Astrocyte of the spinal cord (primary cell): Measurements from ENCODE around the gene CDK5.

Experiments
- DNase-seq: peaks from one replicate; pipeline ENCODE4 v3.0.0; 2011; ENCODE audit warnings: low read depth, low spot score
- H3K4me3 ChIP-seq: 2 replicates; pipeline ENCODE4 v1.5.1; 2011; ENCODE audit warnings: low read depth, mild to moderate bottlenecking, low read length, moderate library complexity
- in situ Hi-C: cut with HindIII; loops from 2 replicates; pipeline ENCODE4 v1.10.0; 2017; ENCODE audit warnings: low sequenced_read_pairs
- TF ChIP-seq, protein P1 (sequence below): IDR thresholded peaks from 2 replicates; pipeline ENCODE4 v1.5.1; 2012; ENCODE audit warnings: low read depth, mild to moderate bottlenecking, low read length, inconsistent platforms

The CDK5 gene

DNA sequence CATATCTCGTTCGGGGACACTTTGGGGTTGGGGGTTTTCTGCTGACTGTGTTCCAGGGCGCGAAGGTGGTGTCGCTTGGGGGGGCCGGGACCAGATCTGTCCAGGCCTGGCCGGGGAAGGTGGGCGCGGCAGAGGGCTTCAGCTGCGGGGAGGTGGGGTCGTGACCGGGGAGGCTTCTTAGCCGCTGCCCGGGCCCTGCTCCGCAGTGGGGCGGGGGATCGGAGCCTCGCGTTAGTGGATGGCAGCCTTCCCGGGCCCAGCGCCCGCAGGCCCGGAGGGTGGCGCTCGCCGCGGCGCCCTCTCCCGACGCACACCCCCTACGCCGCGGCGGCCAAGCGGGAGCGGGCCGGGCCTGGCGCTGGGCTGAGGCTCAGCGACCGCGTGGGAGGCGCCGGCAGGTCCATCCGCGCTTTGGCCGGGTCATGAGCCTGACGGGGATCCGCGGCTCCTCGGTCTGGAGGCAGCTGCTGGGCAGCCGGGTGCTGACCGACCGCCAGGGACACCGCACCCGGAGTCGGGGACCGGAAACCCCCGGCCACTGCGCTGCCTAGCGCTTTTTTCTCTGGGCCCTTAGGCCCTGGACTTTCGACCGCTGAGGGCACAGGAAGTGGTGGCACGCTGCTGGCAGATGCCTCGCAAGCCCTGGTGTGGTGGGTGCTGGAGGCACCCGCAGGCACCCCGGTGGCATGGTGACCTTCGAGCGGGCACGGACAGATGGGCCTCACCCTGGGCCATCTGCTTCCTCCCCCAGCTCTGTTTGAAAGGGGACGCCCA lies 29.7 kb upstream of the CDK5 start:
- peak; percentile 44 for DNase-seq
- TF ChIP-seq, protein P1, sequence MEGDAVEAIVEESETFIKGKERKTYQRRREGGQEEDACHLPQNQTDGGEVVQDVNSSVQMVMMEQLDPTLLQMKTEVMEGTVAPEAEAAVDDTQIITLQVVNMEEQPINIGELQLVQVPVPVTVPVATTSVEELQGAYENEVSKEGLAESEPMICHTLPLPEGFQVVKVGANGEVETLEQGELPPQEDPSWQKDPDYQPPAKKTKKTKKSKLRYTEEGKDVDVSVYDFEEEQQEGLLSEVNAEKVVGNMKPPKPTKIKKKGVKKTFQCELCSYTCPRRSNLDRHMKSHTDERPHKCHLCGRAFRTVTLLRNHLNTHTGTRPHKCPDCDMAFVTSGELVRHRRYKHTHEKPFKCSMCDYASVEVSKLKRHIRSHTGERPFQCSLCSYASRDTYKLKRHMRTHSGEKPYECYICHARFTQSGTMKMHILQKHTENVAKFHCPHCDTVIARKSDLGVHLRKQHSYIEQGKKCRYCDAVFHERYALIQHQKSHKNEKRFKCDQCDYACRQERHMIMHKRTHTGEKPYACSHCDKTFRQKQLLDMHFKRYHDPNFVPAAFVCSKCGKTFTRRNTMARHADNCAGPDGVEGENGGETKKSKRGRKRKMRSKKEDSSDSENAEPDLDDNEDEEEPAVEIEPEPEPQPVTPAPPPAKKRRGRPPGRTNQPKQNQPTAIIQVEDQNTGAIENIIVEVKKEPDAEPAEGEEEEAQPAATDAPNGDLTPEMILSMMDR: peak; percentile 18

DNA sequence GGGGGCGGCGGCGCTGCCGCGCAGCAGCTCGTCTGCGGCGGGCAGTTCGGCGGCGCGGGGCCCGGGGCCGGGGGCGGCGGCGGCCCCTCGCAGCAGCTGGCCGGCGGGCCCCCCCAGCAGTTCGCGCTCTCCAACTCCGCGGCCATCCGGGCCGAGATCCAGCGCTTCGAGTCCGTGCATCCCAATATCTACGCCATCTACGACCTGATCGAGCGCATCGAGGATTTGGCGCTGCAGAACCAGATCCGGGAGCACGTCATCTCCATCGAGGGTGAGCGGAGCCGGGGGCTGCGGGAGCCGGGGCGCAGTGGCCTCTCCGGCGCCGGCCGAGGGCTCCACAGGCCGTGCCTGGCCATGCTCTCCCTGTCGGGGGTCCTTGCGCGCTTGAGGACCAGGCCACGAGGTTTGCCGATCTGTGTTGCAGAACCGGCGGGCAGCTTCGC lies 29.1 kb upstream of the CDK5 start:
- peak overlapping the region; percentile 74 for H3K4me3 ChIP-seq
- TF ChIP-seq, protein P1: no peak
- peak; percentile 30 for DNase-seq
- in situ Hi-C loops: no loop called here

More for the DNA sequence above, 29.7 kb upstream of the CDK5 start:
- H3K4me3 ChIP-seq: peak overlapping the region; percentile 74
- in situ Hi-C loops: no loop called here

GRCh38 chr7:151085691-151086620 lies 28.3 kb upstream of the CDK5 start, which contains the start of gene AGAP3:
AGAP3 (plus strand) TSS chr7:151086475; CDS start chr7:151086742, 267 bp downstream.
- DNase-seq: peak; percentile 77
- peak within 1 kb of the TSS; percentile 74 for H3K4me3 ChIP-seq
- TF ChIP-seq, protein P1: no peak
- in situ Hi-C loops: no loop called here

- TF ChIP-seq, protein P1: no peak
- no peak for DNase-seq
- in situ Hi-C loops: no loop called here
- H3K4me3 ChIP-seq: no peak overlapping the region
These were observed 27.6 kb upstream of the CDK5 start for GRCh38 chr7:151085329-151085690.

DNA sequence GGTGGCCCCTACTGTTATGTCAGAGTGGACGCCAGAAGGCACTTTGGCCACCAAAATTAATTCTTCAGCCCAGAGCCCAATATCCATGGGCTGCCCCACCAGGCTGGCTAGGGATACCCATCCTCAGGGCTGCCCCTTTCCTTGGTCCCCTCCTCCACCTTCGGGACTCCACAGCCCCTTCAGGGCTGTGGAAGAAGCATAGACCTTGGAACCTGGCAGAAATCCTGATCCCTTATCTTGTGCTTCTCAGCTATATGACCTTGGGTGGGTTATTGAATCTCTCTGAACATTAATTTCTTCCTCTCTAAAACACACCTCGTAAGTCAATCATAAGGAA lies 26.1 kb upstream of the CDK5 start:
- TF ChIP-seq, protein P1: no peak
- peak overlapping the region; percentile 76 for H3K4me3 ChIP-seq
- no peak for DNase-seq
- in situ Hi-C loops: no loop called here

DNA sequence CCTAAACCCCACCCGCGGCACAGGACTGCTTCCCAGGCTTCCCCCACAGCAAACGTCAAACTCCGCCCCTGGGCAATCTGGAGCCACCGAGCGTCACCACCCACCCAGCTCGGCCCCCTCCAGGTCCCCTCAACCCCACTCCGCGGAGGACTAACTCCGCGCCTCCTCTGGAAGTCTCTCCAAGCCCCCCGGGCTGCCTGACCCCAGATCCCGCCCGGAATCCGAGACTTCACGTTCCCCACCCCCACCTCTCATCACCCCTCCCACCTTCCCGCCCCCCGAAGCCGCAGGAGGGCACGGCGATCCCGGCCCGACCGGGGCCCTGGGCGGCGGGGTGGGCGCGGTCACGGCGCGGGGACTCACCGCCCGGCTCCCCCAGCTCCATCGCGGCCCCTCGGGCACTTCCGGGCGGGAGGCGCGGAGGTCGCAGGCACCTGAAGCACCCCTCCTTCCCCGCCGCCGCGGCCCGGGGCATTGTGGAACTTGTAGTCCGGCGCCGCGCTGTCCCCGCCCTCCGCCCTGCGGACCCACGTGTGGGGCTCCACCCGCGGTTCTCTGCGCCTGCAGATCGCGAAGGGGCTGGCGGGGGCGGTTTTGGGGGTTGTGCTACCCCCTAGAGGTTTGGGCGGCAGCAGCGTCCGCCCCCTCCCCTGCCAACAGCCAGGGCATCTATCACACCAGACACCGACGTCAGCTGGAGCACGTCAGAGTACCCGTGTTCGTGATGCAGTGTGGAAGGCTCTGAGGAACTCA lies 25.6 kb upstream of the CDK5 start, which contains the start of gene TMUB1:
TSS of gene TMUB1 (minus strand) at position 423 of the 753 bp plus-strand sequence. CDS start 930 bp downstream, outside the sequence.
- TF ChIP-seq, protein P1: no peak
- peak within 1 kb of the TSS; percentile 76 for H3K4me3 ChIP-seq
- peak; percentile 47 for DNase-seq
- in situ Hi-C loops: no loop called here
